HepG2 (cell line): ENCODE data around the gene AHNAK. TPM values are rescaled to one million over a fixed set of nuclear protein-coding genes. Genes with fewer than 3 reads are reported as not detected.

Experiments used
- ARNT ChIP-seq: fragments of 450-650 bp; IDR thresholded peaks from 2 replicates; pipeline ENCODE4 v1.6.1; 2017
- BATF2 ChIP-seq: sonication (generic); formaldehyde crosslinking; IDR thresholded peaks from 2 replicates; pipeline ENCODE4 v1.8.0; 2022; ENCODE audit warnings: mild to moderate bottlenecking, missing genetic modification reagents, moderate library complexity
- CBX1 ChIP-seq: IDR thresholded peaks from one replicate; pipeline ENCODE4 v1.6.1; 2016; ENCODE audit warnings: antibody characterized with exemption, low read depth
- ETV5 ChIP-seq: IDR thresholded peaks from 2 replicates; pipeline ENCODE4 v1.6.1; 2018; ENCODE audit warnings: missing biosample characterization, missing genetic modification reagents, inconsistent platforms, borderline replicate concordance
- HNRNPL ChIP-seq: fragments of 200-400 bp; formaldehyde crosslinking; IDR thresholded peaks from 2 replicates; pipeline ENCODE4 v1.6.1; 2017; ENCODE audit warnings: mild to moderate bottlenecking, low read depth, low read length
- KAT2B ChIP-seq: fragments of 150-350 bp; IDR thresholded peaks from 2 replicates; pipeline ENCODE4 v1.6.1; 2014; ENCODE audit warnings: low read depth, low read length, borderline replicate concordance
- LCORL ChIP-seq, 2 experiments: fragments of 450-650 bp in 1 of 2; sonication (generic) in 1 of 2; formaldehyde crosslinking in 1 of 2; IDR thresholded peaks; 2 replicates each; pipeline versions ENCODE4 v1.5.0 to v1.6.1; 2017 to 2020; ENCODE audit warnings: antibody characterized with exemption in 1 of 2, missing genetic modification reagents in 1 of 2
- MED1 ChIP-seq: sonication (generic); formaldehyde crosslinking; IDR thresholded peaks from 2 replicates; pipeline ENCODE4 v1.4.0; 2020; ENCODE audit warnings: missing genetic modification reagents
- MNT ChIP-seq: fragments of 450-650 bp; IDR thresholded peaks from 2 replicates; pipeline ENCODE4 v1.6.1; 2016
- PBX2 ChIP-seq: IDR thresholded peaks from 2 replicates; pipeline ENCODE4 v1.6.1; 2016; ENCODE audit warnings: control low read depth
- SP5 ChIP-seq: IDR thresholded peaks from 2 replicates; pipeline ENCODE4 v1.6.1; 2016; ENCODE audit warnings: low read depth, borderline replicate concordance
- TOPORS ChIP-seq: sonication (generic); formaldehyde crosslinking; IDR thresholded peaks from 2 replicates; pipeline ENCODE4 v1.8.0; 2023; ENCODE audit warnings: mild to moderate bottlenecking, missing genetic modification reagents
- ZFYVE20 ChIP-seq: sonication (generic); formaldehyde crosslinking; IDR thresholded peaks from 2 replicates; pipeline ENCODE4 v1.8.0; 2023; ENCODE audit warnings: low read depth, mild to moderate bottlenecking, moderate library complexity, missing genetic modification reagents, borderline replicate concordance
- ZNF207 ChIP-seq: fragments of 450-650 bp; IDR thresholded peaks from 2 replicates; pipeline ENCODE4 v1.6.1; 2016; ENCODE audit warnings: antibody characterized with exemption, borderline replicate concordance
- ZNF251 ChIP-seq: sonication (generic); formaldehyde crosslinking; IDR thresholded peaks from 2 replicates; pipeline ENCODE4 v1.9.0; 2021; ENCODE audit warnings: mild to moderate bottlenecking, missing genetic modification reagents
- ZNF546 ChIP-seq: sonication (generic); formaldehyde crosslinking; conservative IDR thresholded peaks from 2 replicates; pipeline ENCODE4 v1.8.1; 2023; ENCODE audit warnings: mild to moderate bottlenecking, missing genetic modification reagents
- ZNF652 ChIP-seq: IDR thresholded peaks from 2 replicates; pipeline ENCODE4 v1.6.1; 2016; ENCODE audit warnings: low read depth, borderline replicate concordance
- ZNF737 ChIP-seq: sonication (generic); formaldehyde crosslinking; IDR thresholded peaks from 2 replicates; pipeline ENCODE4 v1.5.0; 2020; ENCODE audit warnings: missing genetic modification reagents, mild to moderate bottlenecking, borderline replicate concordance
- polyA plus RNA-seq, 8 experiments: library from polyadenylated mRNA; depleted of rRNA in 3 of 8; stranded (reverse) in 7 of 8; unstranded in 1 of 8; fragments of >200 nt; fragmentation: Illumina TruSeq in 4 of 8; extraction: Trizol in 4 of 8; gene quantifications; 2 replicates each; pipeline versions ENCODE4 v1.2.1 to v1.2.3, GENCODE V29; 2011 to 2016; ENCODE audit warnings: low read depth in 4 of 8, missing spikeins in 1 of 8, mixed read lengths in 1 of 8; ENCODE audit not compliant: insufficient read depth in 1 of 8
- total RNA-seq, 5 experiments: library from RNA; depleted of rRNA; stranded (reverse); fragments of >200 nt; fragmentation: Illumina TruSeq; extraction: Trizol; gene quantifications; 2 replicates each; pipeline ENCODE4 v1.2.3, GENCODE V29; 2016; ENCODE audit warnings: low read depth in 1 of 5
- TF ChIP-seq, protein P1 (sequence below): sonication (generic); formaldehyde crosslinking; conservative IDR thresholded peaks from 2 replicates; pipeline ENCODE4 v1.4.0; 2020; ENCODE audit warnings: missing genetic modification reagents
- TF ChIP-seq, protein P2 (sequence below): sonication (generic); formaldehyde crosslinking; IDR thresholded peaks from 2 replicates; pipeline ENCODE4 v1.5.1; 2020; ENCODE audit warnings: missing genetic modification reagents, mild to moderate bottlenecking, borderline replicate concordance
- TF ChIP-seq, protein P3 (sequence below): sonication (generic); formaldehyde crosslinking; IDR thresholded peaks from 2 replicates; pipeline ENCODE4 v1.9.0; 2022; ENCODE audit warnings: low read depth, missing genetic modification reagents

Gene AHNAK
- total and polyA plus RNA-seq, 2 of the 13 experiments (the other 11 are each of a cell fraction or from before 2014, with no cell fraction given), result 23.4 to 25.0 TPM

DNA sequence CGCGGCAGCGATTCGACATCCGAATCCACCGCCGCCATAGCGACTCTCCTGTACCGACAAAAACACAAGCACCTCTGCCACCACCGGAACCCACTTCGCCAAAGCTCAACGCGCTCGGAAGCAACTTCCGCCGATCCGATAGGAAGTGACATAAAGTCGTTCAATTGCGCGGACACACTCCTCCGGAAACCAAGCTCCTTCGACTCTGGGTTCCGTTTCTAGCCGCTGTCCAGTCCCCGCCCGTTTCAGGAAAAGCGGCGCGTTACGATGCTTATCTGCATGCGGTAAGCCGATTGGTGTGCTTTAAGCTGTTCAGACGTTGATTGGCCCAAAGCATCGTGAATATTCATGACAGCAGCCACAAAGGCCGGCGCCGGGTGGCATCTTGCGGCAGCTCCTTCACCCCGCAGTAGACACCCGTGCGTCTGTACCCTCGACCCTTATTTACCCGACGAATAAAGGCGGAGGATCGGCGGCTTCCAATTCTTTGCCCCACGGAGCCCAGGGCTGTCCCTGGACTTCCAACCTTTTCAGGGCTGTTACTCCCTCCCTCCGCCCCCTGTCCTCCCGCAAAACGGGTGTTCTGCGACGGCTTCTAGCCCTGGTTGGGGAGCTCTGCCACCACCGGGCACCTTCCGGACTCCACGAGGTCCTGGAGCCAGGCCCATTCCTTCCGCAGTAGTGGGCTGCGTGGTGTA, 45.0 kb upstream of the AHNAK start, which contains the start of gene TUT1 (continued):
- TF ChIP-seq LCORL (IDR thresholded peaks at IDR 0.05) (no peak), LCORL (CRISPR knock-in tag; IDR thresholded peaks at IDR 0.05) (peak; percentile 46; the same call in 1 of the 2 replicates), BATF2 (CRISPR knock-in tag) (peak; percentile 64; the same call in 1 of the 2 replicates), MED1 (CRISPR knock-in tag) (peak; percentile 87), SP5 (CRISPR knock-in tag) (peak; percentile 54; the same call in 1 of the 2 replicates), CBX1 (peak; percentile 76), ZNF546 (CRISPR knock-in tag) (no peak), ZFYVE20 (CRISPR knock-in tag) (no peak), KAT2B (no peak), MNT (peak; percentile 74), ARNT (no peak), HNRNPL (peak; percentile 95), ETV5 (peak; percentile 94), ZNF737 (no peak), PBX2 (no peak), ZNF207 (no peak), ZNF251 (CRISPR knock-in tag) (0 out of 2 replicates have a peak, but pooled peaks have one; percentile 12), TOPORS (CRISPR knock-in tag) (peak; percentile 92), ZNF652 (peak; percentile 78; the same call in 1 of the 2 replicates)
- TF ChIP-seq, protein P1, sequence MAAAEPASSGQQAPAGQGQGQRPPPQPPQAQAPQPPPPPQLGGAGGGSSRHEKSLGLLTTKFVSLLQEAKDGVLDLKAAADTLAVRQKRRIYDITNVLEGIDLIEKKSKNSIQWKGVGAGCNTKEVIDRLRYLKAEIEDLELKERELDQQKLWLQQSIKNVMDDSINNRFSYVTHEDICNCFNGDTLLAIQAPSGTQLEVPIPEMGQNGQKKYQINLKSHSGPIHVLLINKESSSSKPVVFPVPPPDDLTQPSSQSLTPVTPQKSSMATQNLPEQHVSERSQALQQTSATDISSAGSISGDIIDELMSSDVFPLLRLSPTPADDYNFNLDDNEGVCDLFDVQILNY, result no peak; the same call in 1 of the 2 replicates
- TF ChIP-seq, protein P2, sequence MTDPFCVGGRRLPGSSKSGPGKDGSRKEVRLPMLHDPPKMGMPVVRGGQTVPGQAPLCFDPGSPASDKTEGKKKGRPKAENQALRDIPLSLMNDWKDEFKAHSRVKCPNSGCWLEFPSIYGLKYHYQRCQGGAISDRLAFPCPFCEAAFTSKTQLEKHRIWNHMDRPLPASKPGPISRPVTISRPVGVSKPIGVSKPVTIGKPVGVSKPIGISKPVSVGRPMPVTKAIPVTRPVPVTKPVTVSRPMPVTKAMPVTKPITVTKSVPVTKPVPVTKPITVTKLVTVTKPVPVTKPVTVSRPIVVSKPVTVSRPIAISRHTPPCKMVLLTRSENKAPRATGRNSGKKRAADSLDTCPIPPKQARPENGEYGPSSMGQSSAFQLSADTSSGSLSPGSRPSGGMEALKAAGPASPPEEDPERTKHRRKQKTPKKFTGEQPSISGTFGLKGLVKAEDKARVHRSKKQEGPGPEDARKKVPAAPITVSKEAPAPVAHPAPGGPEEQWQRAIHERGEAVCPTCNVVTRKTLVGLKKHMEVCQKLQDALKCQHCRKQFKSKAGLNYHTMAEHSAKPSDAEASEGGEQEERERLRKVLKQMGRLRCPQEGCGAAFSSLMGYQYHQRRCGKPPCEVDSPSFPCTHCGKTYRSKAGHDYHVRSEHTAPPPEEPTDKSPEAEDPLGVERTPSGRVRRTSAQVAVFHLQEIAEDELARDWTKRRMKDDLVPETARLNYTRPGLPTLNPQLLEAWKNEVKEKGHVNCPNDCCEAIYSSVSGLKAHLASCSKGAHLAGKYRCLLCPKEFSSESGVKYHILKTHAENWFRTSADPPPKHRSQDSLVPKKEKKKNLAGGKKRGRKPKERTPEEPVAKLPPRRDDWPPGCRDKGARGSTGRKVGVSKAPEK, result no peak
- TF ChIP-seq, protein P3, sequence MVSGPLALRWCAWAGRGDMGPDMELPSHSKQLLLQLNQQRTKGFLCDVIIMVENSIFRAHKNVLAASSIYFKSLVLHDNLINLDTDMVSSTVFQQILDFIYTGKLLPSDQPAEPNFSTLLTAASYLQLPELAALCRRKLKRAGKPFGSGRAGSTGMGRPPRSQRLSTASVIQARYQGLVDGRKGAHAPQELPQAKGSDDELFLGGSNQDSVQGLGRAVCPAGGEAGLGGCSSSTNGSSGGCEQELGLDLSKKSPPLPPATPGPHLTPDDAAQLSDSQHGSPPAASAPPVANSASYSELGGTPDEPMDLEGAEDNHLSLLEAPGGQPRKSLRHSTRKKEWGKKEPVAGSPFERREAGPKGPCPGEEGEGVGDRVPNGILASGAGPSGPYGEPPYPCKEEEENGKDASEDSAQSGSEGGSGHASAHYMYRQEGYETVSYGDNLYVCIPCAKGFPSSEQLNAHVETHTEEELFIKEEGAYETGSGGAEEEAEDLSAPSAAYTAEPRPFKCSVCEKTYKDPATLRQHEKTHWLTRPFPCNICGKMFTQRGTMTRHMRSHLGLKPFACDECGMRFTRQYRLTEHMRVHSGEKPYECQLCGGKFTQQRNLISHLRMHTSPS (CRISPR knock-in tag), result peak; percentile 81; the same call in 1 of the 2 replicates
